Stimulated activated CD4-positive, alpha-beta T cell treated with anti-CD3 and anti-CD28 coated beads, Interleukin-15, amount 100 ng/mL, for 24 hours (primary cell): Measurements from ENCODE around the gene DNAJC5G.
"Not testable (repeated sequence)": the region's sequence is repeated elsewhere in the genome, so short reads cannot be mapped to it uniquely, and the experiment has no call there.

ENCODE experiments used
- DNase-seq: peaks from one replicate; pipeline ENCODE4 v3.0.0-alpha.2; 2020

The DNAJC5G gene

GRCh38 chr2:27255660-27256059, 19.6 kb upstream of the DNAJC5G start:
- no peak for DNase-seq

DNA sequence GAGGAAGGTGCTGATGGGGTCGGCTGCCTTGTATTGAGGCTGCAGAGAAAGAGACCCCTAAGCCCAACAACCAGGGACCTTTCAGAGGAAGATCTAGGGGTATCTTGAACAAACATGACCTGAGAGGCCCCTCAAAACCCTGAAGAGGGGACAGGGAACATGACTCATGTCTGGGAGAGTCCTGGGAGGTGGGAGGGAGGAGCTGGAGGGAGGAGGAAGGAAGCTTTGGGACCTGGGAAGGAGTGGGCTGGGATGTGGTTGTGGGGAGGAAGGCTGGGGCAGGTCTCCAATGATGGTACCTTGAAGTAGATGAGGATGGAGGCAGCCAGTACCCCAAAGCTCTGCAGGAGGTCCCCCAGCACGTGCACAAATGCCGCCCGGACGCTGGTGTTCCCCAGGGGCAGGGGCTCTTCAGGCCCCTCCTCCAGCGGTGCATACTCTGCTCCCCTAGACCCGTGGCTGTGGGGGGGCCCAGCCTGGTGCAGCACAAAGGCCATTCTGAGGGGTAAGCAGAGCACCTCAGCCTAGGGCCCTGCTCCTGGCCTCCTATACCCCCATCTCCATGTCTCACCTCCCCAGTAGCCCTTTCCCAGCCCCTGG, 18.3 kb upstream of the DNAJC5G start:
- no peak for DNase-seq

- no peak for DNase-seq
Measured at GRCh38 chr2:27258051-27258450, 17.2 kb upstream of the DNAJC5G start.

DNA sequence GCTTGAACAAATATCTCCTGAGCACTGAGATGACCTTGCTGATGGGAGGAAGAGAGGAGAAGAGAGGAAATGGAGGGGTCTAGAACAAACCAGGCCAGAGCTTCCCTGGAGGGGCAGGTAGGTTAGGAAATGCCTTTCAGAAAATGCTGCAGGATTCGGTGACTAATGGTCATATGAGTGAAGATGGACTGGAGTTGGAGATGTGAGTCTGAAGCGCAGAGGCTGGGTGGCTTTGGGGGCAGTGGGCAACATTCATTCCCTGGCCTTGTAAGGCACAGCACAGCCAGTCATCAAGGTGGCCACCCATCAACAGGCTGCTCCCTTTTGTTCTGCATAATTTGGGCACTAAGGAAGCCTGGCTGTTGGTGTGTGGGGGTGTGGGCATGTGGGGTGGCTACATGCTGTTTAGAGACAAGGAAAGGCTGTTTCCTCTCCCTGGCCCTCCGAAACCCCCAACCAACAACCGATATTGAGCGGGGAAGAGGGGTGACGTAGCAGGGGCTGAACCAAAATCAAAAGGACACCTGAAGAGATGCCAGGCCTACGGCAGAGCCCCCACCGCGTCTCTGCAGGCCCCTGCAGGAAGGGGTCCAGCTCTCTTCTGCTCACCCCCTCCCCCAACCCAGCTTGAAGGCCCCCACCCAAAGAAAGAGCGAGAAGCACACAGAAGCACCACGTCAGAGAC, 13.8 kb upstream of the DNAJC5G start:
- DNase-seq: no peak

- DNase-seq: no peak
Measured at GRCh38 chr2:27261926-27262298, 13.3 kb upstream of the DNAJC5G start.

DNA sequence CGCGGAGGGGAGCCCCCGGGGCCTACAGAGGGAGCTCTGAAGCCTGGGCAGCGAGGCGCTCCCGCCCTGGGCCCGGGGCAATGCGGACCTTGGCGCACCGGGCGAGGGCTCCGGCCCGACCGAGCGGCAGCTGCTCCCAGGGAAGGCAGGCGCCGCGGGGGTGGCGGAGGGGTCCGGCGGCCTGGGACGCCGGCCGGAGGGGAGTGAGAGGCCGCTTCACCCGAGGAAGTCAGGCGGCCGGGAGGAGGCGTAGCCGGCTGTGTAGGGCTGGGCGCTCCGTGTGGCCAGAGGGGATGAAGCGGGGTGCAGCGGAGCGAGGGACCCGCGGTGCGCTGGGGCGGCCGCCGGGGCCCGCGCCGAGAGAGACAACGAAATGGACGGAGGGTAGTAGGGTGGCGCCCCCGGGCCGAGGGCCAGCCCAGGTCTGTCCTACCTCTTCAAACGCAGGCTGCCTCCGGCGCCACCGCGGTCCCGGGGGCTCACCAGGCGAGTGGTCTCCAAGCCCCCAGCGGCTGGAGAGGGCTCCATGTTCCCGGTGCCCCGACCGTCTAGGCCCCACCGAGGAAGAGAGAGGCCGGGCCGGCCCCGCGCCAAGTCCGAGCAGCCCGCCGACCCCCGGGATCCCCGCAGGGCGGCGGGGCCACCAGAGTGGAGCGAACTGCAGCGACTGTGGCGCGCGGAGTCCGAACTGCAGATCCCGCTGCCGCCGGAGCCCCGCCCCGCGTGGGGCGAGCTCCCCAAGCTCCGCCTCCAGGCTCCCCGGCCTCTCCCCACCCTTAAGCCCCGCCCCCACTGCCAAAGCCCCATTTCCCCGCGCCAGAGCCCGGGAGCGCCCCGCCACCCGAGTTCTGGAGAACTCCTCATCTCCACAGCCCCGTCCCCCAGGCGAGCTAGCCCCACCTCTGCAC, 12.6 kb upstream of the DNAJC5G start, which contains the start of gene SLC30A3:
Gene SLC30A3 (minus strand): TSS at position 669 of the 908 bp plus-strand sequence. CDS start 141 bp downstream, at position 528.
- DNase-seq: peak; percentile 88

DNA sequence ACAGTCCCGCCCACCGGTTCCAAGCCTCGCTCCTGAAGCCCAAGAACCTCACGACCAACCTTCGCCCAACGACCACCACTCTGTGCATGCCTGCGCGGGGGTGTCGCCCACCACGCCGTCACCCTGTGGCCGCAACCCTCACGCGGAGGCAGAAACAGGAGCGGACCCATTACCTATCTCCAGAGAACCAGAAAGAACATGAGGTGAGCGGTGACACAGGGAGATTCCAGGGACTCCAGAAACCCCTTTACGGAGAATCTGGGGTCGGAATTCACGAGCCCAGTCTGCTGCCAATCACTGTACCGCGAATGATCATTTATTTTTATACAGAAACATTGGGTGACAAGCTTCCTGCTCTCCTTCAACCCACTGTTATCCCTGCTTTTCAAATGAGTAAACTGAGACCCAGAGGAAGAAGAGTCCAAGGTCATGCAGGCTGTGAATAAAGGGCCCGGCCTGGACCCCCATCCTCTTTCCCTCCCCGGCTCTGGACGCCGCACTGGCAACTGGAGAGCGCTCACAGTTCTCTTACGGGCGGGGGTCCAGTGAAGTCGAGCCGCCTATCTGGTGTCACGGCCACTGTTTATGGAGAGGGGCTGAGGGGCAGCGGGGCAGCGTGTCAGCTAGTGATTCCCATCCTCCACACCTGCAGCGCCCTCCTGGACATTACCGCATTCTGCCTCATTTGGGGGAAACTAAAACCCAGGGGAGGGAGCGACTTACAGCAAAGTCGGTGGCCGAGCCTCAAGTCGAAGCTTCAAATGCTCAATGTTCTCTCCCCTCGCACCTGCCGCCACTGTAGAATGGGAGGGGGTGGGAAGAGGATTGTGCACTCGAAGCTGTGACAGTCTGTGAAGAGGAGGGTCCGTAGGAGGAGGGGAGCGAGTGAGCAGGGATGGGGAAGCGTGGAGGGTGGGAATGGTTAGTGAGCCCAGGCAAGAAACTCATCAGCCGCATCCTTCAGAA, 11.7 kb upstream of the DNAJC5G start:
- DNase-seq: no peak

DNA sequence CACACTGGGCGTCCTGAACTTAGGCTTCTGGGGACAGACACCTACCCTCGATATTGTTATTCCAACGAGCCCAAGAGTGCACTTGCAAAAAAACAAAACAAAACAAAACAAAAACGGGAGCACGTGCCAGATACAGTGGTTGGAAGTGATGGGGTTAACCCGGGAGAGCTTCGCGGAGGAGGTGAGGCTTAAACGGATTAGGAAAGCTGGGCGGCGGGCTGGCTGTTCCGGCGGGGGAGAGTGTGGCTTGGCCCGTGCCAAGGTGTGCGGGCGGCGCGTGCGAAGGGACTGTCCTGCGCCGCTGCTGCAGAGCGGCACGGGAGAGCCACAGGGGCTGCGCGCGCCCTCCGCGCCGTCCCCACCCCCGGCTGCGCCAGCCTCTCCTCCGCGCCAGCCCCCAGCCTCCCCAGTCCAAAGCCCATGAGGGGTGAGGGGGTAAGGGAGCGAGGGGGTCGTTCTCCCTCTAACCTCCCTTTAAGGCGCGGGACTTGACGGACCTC, 10.9 kb upstream of the DNAJC5G start:
- DNase-seq: peak; percentile 48

- DNase-seq: peak; percentile 80
Measured at GRCh38 chr2:27264753-27265535, 10.3 kb upstream of the DNAJC5G start.

GRCh38 chr2:27265536-27265870, 9.7 kb upstream of the DNAJC5G start:
- DNase-seq: no peak

DNA sequence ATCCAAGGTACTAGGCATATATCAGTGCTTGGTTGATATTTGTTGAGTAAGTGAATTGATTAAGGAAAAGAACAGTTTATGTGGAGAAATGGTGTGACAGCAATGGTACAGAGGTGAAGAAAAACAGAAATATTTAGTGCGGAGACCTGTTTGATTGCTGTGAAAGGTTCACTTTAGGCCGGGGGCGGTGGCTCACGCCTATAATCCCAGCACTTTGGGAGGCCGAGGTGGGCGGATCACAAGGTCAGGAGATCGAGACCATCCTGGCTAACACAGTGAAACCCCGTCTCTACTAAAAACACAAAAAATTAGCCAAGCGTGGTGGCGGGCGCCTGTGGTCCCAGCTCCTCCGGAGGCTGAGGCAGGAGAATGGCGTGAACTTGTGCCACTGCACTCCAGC, 6.9 kb upstream of the DNAJC5G start:
- DNase-seq: not testable (repeated sequence)

DNA sequence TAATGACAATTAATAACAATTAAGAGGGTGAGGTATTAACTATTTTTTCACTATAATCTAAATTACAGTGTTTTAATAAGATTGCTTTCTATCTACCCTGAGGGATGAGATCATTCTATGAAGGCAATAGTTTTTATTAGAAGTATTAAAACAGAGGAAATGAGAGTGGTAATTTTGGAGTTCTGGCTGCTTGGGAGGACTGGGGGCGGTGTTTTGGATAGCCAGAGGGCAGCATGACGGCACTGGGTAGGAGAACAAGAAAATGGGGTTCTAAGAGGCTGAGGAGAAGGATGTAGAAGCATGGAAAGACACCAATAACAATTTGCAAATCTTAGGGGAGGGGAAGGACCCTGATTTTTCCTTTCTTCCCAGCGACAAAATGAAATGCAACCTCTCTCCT, 5.1 kb upstream of the DNAJC5G start:
- DNase-seq: no peak

GRCh38 chr2:27270670-27271069, 4.6 kb upstream of the DNAJC5G start:
- no peak for DNase-seq

GRCh38 chr2:27271631-27272340, 3.4 kb upstream of the DNAJC5G start:
- DNase-seq: no peak

GRCh38 chr2:27272537-27273522, 2.4 kb upstream of the DNAJC5G start:
- DNase-seq: not testable (repeated sequence)

- no peak for DNase-seq
Measured at GRCh38 chr2:27278010-27278409, 2.8 kb downstream of the DNAJC5G start.

GRCh38 chr2:27280826-27281225, 5.6 kb downstream of the DNAJC5G start:
- DNase-seq: no peak

DNA sequence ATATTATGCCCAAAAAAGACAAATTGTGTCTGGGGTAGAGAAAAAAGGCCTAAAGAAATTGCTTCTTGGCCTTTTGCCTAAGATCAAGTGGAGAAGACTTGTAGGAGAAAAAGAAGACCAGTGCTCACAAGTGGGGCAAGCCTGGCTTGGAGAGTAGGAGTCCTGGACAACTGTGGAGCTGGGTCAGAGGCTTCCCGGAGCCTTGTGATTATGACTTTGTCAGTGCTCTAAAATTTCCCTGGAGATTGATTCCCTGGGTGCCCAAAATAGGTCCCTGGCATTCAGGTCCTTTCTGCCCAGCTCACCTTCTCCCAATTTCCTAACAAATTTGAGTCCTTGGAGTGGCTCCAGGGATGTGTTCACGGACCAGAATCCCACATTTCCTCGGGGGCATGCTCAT, 6.2 kb downstream of the DNAJC5G start:
- DNase-seq: no peak

GRCh38 chr2:27281855-27282559, 6.8 kb downstream of the DNAJC5G start, which contains the start of gene TRIM54:
TRIM54 (plus strand) TSS chr2:27282429; CDS start chr2:27282732, 303 bp downstream.
- DNase-seq: no peak
